VCaP (cell line): Measurements from ENCODE around the gene TMEM18.

Source experiments
- H3K27ac ChIP-seq: fragments of 450-650 bp; 2 replicates; pipeline ENCODE4 v1.5.1; 2017
- TF ChIP-seq, protein P1 (sequence below): fragments of 450-650 bp; conservative IDR thresholded peaks from 2 replicates; pipeline ENCODE4 v1.5.1; 2017; ENCODE audit warnings: mild to moderate bottlenecking, moderate library complexity

TMEM18 gene

DNA sequence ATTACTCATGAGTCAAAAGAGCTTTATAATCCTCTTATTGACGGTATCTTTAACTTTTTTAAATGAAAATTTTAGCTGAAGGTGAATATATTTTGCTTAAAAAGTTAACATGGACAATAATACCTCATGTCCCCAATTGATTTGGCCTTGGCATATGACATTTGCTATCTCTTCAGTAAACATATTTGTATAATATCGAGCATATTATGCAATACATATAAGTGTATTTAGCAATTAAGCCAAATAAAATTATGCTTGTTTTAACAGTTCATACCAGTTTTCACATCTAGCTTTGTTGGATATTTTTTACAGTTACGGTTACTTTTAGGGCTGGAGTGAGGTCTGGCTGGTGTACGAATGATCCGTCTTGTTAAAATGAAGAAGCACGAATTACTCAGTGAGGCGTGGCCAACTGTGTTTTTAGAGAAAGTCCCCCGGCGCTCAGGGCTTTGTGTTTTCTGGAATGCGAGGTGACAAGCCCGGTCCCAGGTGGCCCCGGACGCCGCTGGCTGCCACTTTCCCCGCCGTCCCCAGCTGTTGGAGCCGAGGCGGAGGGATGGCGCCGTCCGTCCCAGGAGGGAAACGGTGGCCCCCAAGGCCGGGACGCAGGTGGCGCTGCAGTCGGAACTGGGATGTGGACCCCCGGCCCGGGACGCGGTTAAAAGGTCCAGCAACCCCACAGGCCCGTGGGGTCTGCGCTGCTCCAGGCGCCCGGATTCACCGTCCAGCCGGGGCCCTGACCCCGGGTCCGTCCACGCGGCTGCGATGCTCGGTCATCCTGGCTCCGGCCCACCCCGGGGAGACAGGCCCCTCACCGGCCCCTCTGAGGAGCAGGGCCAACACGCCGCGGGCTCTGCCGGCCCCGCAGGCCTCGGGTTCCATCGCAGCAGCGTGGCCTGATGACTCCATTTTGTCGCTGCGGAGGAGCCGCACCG lies 41.3 kb downstream of the TMEM18 start:
- TF ChIP-seq, protein P1, sequence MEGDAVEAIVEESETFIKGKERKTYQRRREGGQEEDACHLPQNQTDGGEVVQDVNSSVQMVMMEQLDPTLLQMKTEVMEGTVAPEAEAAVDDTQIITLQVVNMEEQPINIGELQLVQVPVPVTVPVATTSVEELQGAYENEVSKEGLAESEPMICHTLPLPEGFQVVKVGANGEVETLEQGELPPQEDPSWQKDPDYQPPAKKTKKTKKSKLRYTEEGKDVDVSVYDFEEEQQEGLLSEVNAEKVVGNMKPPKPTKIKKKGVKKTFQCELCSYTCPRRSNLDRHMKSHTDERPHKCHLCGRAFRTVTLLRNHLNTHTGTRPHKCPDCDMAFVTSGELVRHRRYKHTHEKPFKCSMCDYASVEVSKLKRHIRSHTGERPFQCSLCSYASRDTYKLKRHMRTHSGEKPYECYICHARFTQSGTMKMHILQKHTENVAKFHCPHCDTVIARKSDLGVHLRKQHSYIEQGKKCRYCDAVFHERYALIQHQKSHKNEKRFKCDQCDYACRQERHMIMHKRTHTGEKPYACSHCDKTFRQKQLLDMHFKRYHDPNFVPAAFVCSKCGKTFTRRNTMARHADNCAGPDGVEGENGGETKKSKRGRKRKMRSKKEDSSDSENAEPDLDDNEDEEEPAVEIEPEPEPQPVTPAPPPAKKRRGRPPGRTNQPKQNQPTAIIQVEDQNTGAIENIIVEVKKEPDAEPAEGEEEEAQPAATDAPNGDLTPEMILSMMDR = no peak
- no peak overlapping the region for H3K27ac ChIP-seq

DNA sequence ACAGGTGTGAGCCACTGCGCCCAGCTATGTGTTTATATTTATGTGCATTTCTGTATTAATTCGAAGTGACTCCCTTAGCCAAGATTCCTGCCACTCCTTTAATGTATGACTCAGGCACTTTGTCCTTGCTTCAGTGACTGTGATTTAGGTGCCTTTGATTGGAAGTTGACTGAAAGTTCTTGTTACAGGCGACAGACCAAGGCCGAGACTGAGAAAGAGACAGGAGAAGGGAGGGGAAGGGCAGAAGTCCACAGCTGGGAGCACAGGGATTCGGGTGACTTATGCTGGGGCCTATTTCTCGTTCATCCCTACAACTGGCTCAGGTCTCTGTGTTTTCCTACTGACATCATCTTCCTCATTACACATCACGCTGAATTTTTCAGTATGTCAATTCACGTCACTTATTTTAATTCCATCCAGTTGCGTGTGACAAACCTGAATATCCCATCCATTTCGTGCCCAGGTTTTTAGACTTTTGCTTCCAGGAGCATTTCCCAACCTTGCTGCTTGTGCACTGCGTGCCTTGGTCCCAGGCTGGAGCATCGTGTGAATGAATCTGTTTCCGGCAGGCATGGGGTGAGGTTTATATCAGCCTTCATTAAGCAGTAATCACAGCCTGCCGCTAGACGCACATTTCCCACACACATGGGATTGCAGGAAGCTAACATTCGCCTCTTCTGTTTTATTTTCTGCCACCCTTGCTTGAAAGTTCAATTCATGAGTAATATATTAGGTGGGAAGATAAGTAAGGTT lies 42.4 kb downstream of the TMEM18 start:
- TF ChIP-seq, protein P1 = no peak
- no peak overlapping the region for H3K27ac ChIP-seq

DNA sequence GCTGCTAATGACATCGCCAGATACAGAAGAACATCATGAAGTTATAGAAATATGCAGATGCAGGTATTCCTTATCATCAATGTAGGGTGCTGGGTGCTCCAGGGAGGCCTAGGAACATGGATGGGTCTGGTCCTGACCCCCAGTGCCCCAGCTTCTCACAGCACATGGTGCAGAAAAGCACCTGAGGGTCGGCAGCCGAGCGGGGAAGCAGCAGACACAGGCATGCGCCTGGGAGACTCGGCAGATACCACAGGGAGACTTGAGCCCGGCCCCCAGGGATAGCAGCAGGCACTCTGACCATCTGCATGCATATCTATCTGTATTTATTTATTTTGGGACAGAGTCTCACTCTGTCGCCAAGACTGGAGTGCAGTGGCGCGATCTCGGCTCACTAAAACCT lies 43.2 kb downstream of the TMEM18 start:
- no peak overlapping the region for H3K27ac ChIP-seq
- TF ChIP-seq, protein P1 = no peak

DNA sequence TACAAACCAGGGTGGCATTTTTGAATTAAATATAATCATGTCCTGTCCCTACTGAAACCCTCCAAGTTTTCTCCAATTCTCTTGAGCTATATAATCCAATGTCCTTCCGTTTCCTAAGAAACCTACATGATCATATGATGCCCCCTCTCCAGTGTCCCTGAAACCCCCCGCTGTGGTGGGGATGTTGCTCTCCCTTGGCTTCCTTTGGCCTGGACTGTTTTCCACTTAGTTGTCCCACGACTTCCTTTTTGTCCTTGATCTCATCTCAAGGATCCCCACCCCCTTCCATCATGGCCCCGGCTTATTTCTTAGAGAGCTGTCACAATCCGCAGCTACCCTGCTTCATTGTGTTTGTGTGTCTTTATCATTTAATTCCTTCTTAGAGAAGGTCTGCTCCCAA lies 43.8 kb downstream of the TMEM18 start:
- no peak overlapping the region for H3K27ac ChIP-seq
- TF ChIP-seq, protein P1 = no peak

DNA sequence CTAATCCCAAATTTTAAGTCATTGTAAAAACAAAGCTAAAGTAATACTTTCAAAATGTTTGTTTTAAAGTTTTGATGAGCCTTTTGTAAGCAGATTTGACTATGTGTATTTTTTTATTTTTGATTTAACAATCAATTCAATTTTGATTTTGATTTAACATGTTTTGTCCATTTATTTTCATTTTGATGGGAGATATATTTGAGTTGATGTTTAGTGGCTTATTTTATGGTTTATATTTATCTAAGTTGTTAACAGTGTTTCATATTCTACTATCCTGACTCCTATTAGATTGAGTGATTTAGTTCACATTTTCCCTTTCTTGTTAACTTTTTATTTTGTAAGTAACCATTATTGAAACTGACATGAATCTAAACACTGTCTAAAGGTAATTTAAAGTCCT lies 44.7 kb downstream of the TMEM18 start:
- H3K27ac ChIP-seq = no peak overlapping the region
- TF ChIP-seq, protein P1 = no peak

DNA sequence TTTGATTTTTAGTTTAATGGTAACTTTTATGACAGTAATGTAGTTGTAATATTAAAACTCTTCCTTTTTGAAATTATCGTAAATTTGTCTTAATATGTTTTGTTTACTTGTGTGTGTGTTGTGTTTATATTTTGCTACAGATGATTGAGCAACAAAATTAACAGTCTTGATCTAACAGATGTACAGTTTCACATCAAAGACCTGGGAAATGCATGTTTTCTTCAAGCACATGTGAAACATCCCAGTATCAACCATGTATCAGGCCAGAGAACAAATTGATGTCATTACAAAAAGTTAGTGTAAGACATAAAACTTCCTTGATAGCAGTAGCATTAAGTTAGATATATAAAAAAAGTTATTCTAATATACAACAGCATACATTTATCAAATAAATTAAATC lies 45.5 kb downstream of the TMEM18 start:
- TF ChIP-seq, protein P1 = no peak
- no peak overlapping the region for H3K27ac ChIP-seq
